Hindlimb muscle (tissue), 1 donor: ENCODE results near the gene ODC1. TPM values are rescaled to one million over a fixed set of nuclear protein-coding genes. Genes with fewer than 3 reads are reported as not detected.

Source experiments
- DNase-seq: peaks from one replicate; pipeline ENCODE4 v3.0.0-alpha.2; 2013
- polyA plus RNA-seq: library from polyadenylated mRNA; unstranded; fragments of 120-200 nt; gene quantifications from one replicate; pipeline ENCODE4 v1.2.1, GENCODE V29; 2013; ENCODE audit not compliant: insufficient read length

ODC1 gene
- polyA plus RNA-seq, 1 donor = 103 TPM

DNA sequence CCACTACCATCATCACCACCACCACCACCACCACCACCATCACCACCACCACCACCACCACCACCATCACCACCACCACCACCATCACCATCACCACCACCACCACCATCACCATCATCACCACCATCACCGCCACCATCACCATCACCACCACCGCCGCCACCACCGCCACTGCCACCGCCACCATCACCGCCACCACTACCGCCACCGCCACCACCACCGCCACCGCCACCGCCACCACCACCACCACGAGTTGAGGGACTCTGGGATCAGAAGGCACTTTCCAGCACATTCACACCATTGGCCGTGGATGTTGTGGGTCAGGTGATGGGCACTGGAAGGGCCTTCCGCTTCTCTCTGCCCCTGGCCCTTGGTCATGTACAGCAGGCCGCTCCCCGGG lies 48.8 kb downstream of the ODC1 start:
- DNase-seq = no peak

DNA sequence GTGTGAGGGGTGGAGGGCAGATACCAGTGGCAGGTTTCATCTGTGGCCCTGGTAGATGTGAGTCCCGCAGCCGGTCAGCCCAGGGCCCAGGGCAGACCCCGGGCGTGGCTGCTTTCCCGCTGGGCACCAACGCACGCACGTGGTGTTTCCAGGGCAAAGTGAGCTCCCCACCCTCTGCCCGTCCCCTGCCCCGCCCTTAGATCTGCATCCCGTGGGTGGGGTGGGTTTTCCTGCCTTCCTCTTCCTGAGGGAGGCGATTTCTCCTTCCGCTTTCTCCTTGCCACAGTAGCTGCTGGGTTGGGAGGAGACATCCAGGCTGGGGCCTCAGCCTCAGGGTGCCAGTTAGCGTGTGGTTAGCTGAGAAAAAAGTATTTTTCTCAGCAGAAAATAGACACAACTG lies 49.6 kb downstream of the ODC1 start:
- DNase-seq = no peak

DNA sequence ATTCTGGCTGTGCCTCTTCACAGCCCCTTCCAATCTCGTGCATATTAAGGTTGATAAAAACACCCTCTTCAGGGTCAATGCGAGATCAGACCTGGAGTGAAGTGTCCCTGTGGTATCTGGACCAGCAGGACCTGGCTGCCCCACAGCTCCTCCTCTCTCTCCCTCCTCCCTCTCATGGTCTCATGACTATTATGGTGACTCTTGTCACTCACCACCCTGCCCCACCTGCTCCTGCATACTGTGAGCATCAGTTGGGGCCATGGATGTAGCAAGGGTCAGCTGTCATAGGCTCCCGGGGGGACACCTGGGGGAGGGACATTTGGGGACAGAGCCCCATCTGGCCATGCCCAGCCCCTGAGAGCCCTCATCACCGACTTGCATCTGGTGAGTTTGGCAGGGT lies 50.2 kb downstream of the ODC1 start:
- DNase-seq = no peak

DNA sequence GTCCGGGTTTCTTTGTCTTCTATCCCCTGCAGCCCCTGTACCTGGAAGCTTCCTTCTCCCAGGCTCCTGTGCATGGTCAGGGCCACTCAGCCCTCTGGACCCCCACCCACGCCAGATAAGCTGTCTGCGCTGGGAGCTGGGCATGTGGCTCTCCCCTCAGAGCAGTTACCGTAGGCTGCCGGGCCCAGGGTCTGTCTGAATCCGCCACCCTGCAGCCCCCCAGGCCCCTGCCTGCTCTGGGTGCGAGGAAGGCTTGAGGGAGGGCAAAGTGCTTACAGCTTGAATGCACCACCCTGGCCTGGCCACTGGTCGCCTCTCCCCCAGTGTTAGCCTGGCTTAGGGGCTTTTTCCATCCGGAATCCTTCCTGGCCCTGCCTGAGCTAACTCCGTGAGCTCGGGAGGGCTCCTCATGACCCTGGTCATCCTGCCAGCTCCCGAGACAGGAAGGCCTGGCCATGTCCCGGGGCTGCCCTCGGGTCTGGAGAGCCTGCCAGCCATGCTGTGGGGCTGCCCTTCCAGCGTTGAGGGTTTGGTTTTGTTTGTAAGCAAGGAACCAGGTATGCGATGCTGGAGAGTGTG lies 50.7 kb downstream of the ODC1 start:
- no peak for DNase-seq

DNA sequence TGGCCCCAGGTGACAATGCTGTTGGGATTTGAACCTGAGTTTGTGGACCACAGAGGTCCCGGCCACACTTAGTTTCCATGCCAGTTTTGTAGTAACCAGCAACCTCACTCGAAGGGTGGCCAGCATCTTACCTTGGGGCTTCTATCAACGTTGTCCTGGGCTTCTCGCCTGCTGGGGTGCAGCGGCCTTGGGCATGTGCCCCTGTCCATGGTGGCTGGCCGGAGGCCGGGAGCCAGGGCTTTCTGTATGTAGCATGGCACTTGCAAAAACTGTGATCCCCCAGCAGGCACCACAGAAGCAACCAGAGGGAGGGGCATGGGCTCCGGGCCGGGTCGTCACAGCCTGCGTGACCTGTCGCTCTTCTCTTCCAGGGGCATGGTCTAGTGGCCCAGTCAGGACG lies 51.7 kb downstream of the ODC1 start:
- DNase-seq = no peak

DNA sequence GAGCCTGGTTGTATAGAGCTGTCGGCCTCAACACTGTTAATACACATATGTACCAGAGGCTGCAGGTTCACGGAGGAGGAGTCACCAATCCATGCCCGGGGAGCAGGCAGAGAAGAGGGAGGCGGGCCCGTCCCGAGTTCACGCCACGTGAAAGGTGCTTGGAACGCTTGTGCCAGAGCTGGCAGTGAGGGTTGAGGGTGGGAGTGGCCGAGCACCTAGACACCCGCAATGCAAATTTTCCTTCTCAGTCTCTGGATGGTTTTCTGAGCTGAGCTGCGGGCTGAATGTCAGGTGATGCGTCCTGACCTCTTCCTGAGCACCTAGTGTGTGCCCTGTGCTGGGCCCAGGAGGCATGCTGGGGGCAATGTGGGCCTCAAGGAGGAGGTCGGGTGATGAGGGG lies 52.2 kb downstream of the ODC1 start:
- no peak for DNase-seq

DNA sequence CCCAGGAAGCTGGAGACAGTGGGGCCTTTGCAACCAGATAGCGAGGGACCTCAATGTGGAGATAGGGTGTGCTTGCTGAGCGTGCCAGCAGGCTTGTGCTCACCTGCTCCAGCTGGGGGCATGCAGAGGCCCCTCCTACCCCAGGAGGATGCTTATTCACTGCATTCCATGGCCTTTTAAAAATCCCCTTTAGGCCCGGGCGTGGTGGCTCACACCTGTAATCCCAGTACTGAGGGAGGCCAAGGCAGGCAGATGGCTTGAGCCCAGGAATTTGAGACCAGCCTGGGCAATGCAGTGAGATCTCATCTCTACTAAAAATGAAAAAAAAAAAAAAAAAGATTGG lies 54.5 kb downstream of the ODC1 start:
- DNase-seq = no peak

DNA sequence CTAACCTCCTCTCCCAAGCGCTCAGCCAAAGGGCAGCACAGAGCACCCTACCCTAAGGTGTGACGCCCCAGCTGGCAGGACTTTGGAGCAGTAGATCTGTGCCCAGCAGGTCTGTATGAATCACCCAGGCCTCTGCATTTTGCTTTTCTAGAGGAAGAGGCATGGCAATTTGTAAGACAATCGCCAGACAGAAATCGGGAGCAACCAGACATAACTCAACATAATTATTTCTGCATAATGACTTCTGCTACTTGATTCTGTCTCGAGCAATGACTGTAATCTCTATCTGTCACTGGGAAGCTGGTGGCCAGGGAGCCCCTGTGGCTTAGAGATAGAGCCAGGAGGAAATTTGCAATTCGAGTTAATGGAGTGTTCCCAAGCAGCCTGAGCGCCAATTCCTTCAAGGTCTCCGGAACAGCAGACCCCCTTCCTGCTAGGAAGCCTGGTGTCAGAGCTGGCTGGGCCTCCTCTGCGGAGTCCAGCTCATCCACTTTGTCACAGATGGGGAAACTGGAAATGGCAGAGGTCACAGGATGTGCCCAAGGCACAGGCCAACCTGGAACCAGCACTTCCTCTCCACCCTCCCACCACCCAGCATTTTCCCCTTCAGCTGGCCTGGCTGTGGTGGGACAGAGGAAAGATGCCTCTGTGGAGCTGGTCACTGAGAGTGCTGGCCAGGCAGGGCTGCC lies 55.0 kb downstream of the ODC1 start:
- no peak for DNase-seq

DNA sequence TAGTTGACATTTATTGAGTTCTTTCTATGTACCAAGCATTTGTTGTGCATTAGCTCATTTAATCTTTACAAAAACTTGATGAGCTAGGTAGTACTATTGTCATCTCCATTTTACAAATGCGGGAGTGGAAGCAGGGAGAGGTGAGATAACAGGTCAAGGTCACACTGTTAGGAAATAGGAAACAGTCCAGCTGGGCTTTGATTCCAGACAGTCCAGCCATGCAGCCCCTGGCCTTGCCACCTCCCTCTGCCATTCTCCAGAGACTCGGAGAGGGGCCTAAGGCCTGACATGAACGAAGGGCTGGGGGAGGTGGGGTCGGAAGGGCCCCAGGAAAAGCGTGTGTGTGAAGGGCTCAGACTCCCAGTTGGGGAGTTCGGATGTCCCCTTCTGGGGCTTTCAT lies 55.6 kb downstream of the ODC1 start:
- no peak for DNase-seq

DNA sequence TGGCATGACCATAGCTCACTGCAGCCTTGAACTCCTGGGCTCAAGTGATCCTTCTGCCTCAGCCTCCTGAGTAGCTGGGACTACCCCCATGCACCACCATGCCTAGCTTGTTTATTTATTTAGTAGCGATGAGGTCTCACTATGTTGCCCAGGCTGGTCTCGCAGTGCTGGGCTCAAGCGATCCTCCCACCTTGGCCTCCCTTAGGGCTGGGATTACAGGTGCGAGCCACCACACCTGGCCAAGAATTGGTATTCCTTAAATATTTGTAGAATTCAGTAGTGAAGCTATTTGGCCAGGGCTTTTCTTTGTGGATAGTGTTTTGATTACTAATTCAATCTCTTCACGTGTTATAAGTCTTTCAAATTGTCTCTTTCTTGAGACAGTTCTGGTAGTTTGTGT lies 56.0 kb downstream of the ODC1 start:
- no peak for DNase-seq

DNA sequence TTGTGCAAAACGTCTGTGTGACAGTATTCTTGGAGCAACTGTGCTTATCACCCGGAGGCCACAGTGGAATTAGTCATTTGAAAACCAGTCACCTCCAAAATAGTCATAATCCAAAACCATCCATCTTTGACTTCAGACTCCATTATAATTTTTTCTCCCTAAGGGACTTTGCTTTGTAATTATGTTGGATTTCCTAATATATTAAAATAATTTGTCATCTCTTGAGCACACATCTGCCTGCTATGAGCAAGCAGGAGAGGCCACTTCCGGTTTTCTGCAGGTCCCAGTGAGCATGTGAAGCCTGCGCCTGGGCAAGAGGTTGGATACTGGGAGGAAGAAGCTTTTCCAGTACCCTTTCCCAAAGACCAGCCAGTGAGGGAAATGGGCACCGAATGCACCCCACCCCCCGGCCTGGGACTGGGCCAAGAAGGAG lies 57.7 kb downstream of the ODC1 start:
- no peak for DNase-seq

Other genes with a start within 250 kb of the ODC1 start
- gene HPCAL1, start 145.4 kb downstream of the ODC1 start, polyA plus RNA-seq = 48.0 TPM
- 17.2 TPM for gene NOL10, start 241.6 kb upstream of the ODC1 start, polyA plus RNA-seq